Chondrocyte (in vitro differentiated cells): ENCODE measurements around the gene PDLIM5. TPM values are rescaled to one million over a fixed set of nuclear protein-coding genes. Genes with fewer than 3 reads are reported as not detected.
A peak's percentile ranks its signal among the peaks of the same experiment; 100 is the strongest.

Source experiments
- DNase-seq: peaks from one replicate; pipeline ENCODE4 v3.0.0; 2021; ENCODE audit warnings: mixed read lengths, low spot score
- H3K27ac Mint-ChIP-seq: one replicate; pipeline ENCODE4 v1.8.0; 2021; ENCODE audit warnings: mild to moderate bottlenecking, moderate library complexity, mixed read lengths; ENCODE audit not compliant: unreplicated experiment
- H3K27me3 Mint-ChIP-seq: 2 replicates; pipeline ENCODE4 v1.8.0; 2021; ENCODE audit warnings: low read depth, mixed read lengths
- H3K36me3 Mint-ChIP-seq: 2 replicates; pipeline ENCODE4 v1.8.0; 2021; ENCODE audit warnings: low read depth, mixed read lengths
- H3K4me1 Mint-ChIP-seq: 2 replicates; pipeline ENCODE4 v1.8.0; 2021; ENCODE audit warnings: low read depth, mild to moderate bottlenecking, mixed read lengths
- H3K4me3 Mint-ChIP-seq: one replicate; pipeline ENCODE4 v1.8.0; 2021; ENCODE audit warnings: mild to moderate bottlenecking, moderate library complexity, mixed read lengths; ENCODE audit not compliant: unreplicated experiment
- H3K9me3 Mint-ChIP-seq: 2 replicates; pipeline ENCODE4 v1.8.0; 2021; ENCODE audit warnings: low read depth, mixed read lengths
- CTCF ChIP-seq: fragments of 200-600 bp; sonication (generic); IDR thresholded peaks from 2 replicates; pipeline ENCODE4 v1.5.0; 2021; ENCODE audit warnings: antibody characterized with exemption, mild to moderate bottlenecking, moderate library complexity
- total RNA-seq: library from RNA; stranded (reverse); gene quantifications from 3 replicates; pipeline ENCODE4 v1.2.1, GENCODE V29; 2021

PDLIM5 gene
- total RNA-seq, 1 donor from 2014 or later, result 329 TPM

DNA sequence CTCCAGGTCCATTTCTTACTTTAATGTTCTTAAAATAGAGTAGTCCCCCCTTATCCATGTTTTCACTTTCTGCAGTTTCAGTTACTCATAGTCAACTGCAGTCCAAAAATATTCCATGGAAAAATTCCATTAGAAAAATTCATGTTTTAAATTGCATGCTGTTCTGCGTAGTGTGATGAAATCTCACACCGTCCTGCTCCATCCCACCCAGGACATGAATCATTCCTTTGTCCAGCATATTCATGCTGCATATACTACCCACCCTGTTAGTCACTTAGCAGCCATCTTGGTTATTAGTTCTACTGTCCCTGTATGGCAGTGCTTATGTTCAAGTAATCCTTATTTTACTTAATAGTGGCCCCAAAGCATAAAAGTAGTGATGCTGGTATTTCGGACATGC is 5.4 kb upstream of the PDLIM5 start:
- no peaks in the 10 kb centered on the region for H3K36me3 Mint-ChIP-seq
- peaks cover 7% of the 10 kb centered on the region for H3K9me3 Mint-ChIP-seq
- H3K27ac Mint-ChIP-seq, result peak overlapping the region; percentile 80
- no peak for TF ChIP-seq CTCF
- no peak overlapping the region for H3K4me3 Mint-ChIP-seq
- H3K4me1 Mint-ChIP-seq, result peaks cover 57% of the 10 kb centered on the region
- H3K27me3 Mint-ChIP-seq, result no peaks in the 10 kb centered on the region
- no peak for DNase-seq

GRCh38 chr4:94447754-94448411 is 3.9 kb upstream of the PDLIM5 start:
- Mint-ChIP-seq H3K27me3 (no peaks in the 10 kb centered on the region), H3K9me3 (peaks cover 7% of the 10 kb centered on the region), H3K4me1 (peaks cover 47% of the 10 kb centered on the region), H3K36me3 (no peaks in the 10 kb centered on the region), H3K27ac (peak overlapping the region; percentile 80), H3K4me3 (no peak overlapping the region)
- DNase-seq, result no peak
- no peak for TF ChIP-seq CTCF

GRCh38 chr4:94448815-94449375 is 2.8 kb upstream of the PDLIM5 start:
- Mint-ChIP-seq H3K36me3 (no peaks in the 10 kb centered on the region), H3K9me3 (peaks cover 7% of the 10 kb centered on the region), H3K4me3 (no peak overlapping the region), H3K27ac (no peak overlapping the region), H3K4me1 (peaks cover 55% of the 10 kb centered on the region), H3K27me3 (no peaks in the 10 kb centered on the region)
- DNase-seq, result no peak
- no peak for TF ChIP-seq CTCF

- no peak for TF ChIP-seq CTCF
- H3K4me3 Mint-ChIP-seq, result peak overlapping the region; percentile 84
- peaks cover 58% of the 10 kb centered on the region for H3K4me1 Mint-ChIP-seq
- peak overlapping the region; percentile 93 for H3K27ac Mint-ChIP-seq
- H3K9me3 Mint-ChIP-seq, result peaks cover 2% of the 10 kb centered on the region
- no peaks in the 10 kb centered on the region for H3K27me3 Mint-ChIP-seq
- no peak for DNase-seq
- H3K36me3 Mint-ChIP-seq, result peaks cover 4% of the 10 kb centered on the region
Measured at GRCh38 chr4:94451051-94451694, 569 bp upstream of the PDLIM5 start.

- no peaks in the 10 kb centered on the region for H3K9me3 Mint-ChIP-seq
- peak; percentile 94 for DNase-seq
- no peaks in the 10 kb centered on the region for H3K27me3 Mint-ChIP-seq
- peak overlapping the region; percentile 93 for H3K27ac Mint-ChIP-seq
- no peak for TF ChIP-seq CTCF
- peaks cover 51% of the 10 kb centered on the region for H3K4me1 Mint-ChIP-seq
- peak overlapping the region; percentile 84 for H3K4me3 Mint-ChIP-seq
- H3K36me3 Mint-ChIP-seq, result peaks cover 6% of the 10 kb centered on the region
Measured at GRCh38 chr4:94452476-94453371, 982 bp downstream of the PDLIM5 start.
